ENCODE results near the gene PDE7B. TPM values are rescaled to one million over a fixed set of nuclear protein-coding genes. Genes with fewer than 3 reads are reported as not detected.

The PDE7B gene
- total RNA-seq, 2 donors from 2014 or later, result 9.0 to 11.2 TPM

DNA sequence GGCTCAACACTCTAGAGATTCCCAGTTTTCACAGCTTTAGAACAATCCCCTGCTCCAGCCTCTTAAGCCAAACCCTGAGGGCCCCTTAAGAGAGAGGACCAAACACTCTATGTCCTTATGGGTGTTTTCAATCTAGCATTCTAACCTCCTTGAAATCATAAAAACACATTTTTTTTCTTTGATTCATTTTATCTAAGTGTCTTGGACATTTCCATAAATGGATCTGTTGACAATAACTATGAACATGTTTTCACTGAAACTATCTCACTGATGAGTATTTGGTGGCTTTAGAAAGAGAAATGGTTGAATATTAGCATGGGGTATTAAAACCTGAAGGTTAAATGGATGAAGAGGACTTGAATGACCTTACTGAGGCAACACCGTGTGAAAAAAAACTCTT lies 27.6 kb upstream of the PDE7B start:
- no peaks in the 10 kb centered on the region for H3K4me1 ChIP-seq
- no peak overlapping the region for H3K27ac ChIP-seq
- TF ChIP-seq, protein P1, sequence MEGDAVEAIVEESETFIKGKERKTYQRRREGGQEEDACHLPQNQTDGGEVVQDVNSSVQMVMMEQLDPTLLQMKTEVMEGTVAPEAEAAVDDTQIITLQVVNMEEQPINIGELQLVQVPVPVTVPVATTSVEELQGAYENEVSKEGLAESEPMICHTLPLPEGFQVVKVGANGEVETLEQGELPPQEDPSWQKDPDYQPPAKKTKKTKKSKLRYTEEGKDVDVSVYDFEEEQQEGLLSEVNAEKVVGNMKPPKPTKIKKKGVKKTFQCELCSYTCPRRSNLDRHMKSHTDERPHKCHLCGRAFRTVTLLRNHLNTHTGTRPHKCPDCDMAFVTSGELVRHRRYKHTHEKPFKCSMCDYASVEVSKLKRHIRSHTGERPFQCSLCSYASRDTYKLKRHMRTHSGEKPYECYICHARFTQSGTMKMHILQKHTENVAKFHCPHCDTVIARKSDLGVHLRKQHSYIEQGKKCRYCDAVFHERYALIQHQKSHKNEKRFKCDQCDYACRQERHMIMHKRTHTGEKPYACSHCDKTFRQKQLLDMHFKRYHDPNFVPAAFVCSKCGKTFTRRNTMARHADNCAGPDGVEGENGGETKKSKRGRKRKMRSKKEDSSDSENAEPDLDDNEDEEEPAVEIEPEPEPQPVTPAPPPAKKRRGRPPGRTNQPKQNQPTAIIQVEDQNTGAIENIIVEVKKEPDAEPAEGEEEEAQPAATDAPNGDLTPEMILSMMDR (IDR thresholded peaks at IDR 0.05), result no peak
- H3K9me3 ChIP-seq, result no peaks in the 10 kb centered on the region
- H3K4me3 ChIP-seq, result no peak overlapping the region
- H3K27me3 ChIP-seq, result no peaks in the 10 kb centered on the region
- no peaks in the 10 kb centered on the region for H3K36me3 ChIP-seq
- no peak for DNase-seq (ENCODE audit: low spot score)

DNA sequence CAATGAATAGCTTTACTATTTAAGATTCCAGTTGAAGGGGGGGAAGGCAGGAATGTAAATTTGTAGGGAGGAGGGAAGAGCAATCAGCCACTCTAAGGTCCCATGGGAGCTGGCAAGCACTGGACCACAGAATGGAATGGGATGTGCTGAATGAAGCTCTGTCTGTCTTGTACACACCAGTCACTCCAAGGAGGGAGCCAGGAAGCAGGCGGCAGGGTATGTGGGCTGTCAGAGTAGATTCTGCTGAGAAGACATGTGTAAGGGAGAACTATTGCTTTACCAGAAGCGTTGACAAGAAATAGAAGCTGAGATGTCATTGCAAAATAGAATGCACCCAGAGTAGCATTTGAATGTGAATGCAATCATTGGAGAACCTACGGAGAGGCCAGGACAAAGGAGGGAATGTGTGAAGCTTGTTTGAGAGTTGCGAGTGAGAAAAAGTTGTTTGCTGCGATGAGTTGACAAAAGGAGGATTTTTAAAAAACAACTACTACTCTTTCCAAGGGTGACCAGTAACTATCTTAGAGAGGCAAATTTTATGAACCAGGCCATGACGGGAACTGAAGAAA lies 25.2 kb upstream of the PDE7B start:
- no peaks in the 10 kb centered on the region for H3K9me3 ChIP-seq
- H3K4me3 ChIP-seq, result no peak overlapping the region
- no peak overlapping the region for H3K27ac ChIP-seq
- no peaks in the 10 kb centered on the region for H3K27me3 ChIP-seq
- TF ChIP-seq, protein P1 (IDR thresholded peaks at IDR 0.05), result no peak
- DNase-seq (ENCODE audit: low spot score), result no peak
- H3K36me3 ChIP-seq, result no peaks in the 10 kb centered on the region
- no peaks in the 10 kb centered on the region for H3K4me1 ChIP-seq

DNA sequence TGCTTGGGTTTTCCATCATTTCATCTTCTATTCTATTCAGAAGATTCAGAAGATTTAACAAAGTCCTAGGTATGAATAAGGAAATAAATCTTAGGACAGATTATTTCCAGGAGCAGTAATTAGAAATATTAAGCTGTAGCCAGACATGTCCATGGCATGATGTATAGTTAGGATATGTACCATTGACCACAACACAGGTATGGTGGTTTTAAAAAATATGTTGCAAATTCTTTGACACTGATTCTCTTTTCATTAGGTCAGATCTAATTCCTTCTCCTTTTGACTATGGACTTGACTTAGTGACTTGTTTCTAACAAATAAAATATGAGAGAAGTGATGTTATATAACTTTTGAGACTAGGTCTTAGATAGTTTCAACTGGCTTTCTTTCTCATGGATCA lies 23.5 kb upstream of the PDE7B start:
- H3K27me3 ChIP-seq, result no peaks in the 10 kb centered on the region
- no peaks in the 10 kb centered on the region for H3K4me1 ChIP-seq
- no peak overlapping the region for H3K27ac ChIP-seq
- TF ChIP-seq, protein P1 (IDR thresholded peaks at IDR 0.05), result no peak
- H3K4me3 ChIP-seq, result no peak overlapping the region
- DNase-seq (ENCODE audit: low spot score), result no peak
- no peaks in the 10 kb centered on the region for H3K36me3 ChIP-seq
- H3K9me3 ChIP-seq, result no peaks in the 10 kb centered on the region

DNA sequence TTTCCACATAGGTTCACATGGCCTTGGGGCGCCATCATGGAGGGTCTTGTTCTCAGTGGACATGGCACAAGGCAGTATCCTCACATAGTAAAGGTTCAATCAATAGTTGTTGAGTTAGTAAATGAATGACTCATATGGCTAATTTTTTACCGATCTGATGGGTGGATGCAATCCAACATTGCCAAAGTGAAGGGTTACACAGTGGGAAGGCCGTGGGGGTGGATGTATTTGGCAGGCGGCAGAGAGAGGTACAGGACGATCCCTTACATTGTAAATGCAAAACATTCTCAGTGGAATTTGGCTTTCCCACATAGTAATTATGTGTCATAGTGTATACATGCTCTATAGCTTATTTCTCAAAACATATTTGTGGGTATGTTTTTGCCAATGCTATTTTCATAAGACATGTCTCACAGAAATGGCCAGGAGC lies 21.0 kb upstream of the PDE7B start:
- TF ChIP-seq, protein P1 (IDR thresholded peaks at IDR 0.05), result no peak
- DNase-seq (ENCODE audit: low spot score), result no peak
- H3K36me3 ChIP-seq, result no peaks in the 10 kb centered on the region

DNA sequence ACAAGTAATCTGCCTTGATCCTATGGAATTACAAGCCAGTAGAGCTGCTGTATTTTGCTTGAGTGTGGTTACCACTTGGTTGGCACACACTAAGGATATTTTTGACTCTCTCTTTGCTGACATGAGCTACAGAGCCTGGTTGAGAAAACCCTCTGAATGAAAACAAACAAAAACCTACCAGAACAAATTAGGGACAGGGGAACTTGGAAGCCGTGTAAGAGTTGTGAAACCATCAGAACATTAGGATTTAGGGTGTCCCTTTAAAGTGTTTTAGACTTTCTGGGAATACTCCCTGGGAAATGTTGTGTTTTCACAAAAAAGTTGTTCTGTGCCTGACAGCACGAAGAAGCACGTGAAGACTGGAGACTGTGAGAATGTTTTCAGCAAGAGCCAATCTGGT lies 20.5 kb upstream of the PDE7B start:
- H3K4me1 ChIP-seq, result no peaks in the 10 kb centered on the region

More for the DNA sequence above, 21.0 kb upstream of the PDE7B start:
- Histone ChIP-seq H3K4me3 (no peak overlapping the region), H3K9me3 (no peaks in the 10 kb centered on the region), H3K27ac (no peak overlapping the region), H3K27me3 (no peaks in the 10 kb centered on the region), H3K4me1 (no peaks in the 10 kb centered on the region)

More for the DNA sequence above, 20.5 kb upstream of the PDE7B start:
- no peak overlapping the region for H3K4me3 ChIP-seq
- TF ChIP-seq, protein P1 (IDR thresholded peaks at IDR 0.05), result no peak
- H3K27ac ChIP-seq, result no peak overlapping the region
- no peaks in the 10 kb centered on the region for H3K36me3 ChIP-seq
- DNase-seq (ENCODE audit: low spot score), result no peak
- H3K9me3 ChIP-seq, result no peaks in the 10 kb centered on the region
- no peaks in the 10 kb centered on the region for H3K27me3 ChIP-seq

Data from right atrium auricular region (tissue), 2 donors.